MM.1S (cell line): ENCODE measurements around the gene TPD52L1.

Experiments
- DNase-seq: peaks from one replicate; pipeline ENCODE4 v3.0.0-alpha.2; 2015
- H2AFZ ChIP-seq: fragments of 300-600 bp; sonication (generic); 2 replicates; pipeline ENCODE4 v1.6.0; 2016; ENCODE audit warnings: antibody characterized with exemption, low read length
- H3F3A ChIP-seq: fragments of 300-600 bp; sonication (generic); 2 replicates; pipeline ENCODE4 v1.6.1; 2016; ENCODE audit warnings: mild to moderate bottlenecking, antibody characterized with exemption, low read length, moderate library complexity, mixed read lengths; ENCODE audit not compliant: insufficient read depth
- H3K27ac ChIP-seq: fragments of 300-600 bp; sonication (generic); 2 replicates; pipeline ENCODE4 v1.5.1; 2016; ENCODE audit warnings: mild to moderate bottlenecking, low read length
- H3K27me3 ChIP-seq: fragments of 300-600 bp; sonication (generic); replicated peaks from 2 replicates; pipeline ENCODE4 v1.6.0; 2016; ENCODE audit warnings: low read length; ENCODE audit not compliant: insufficient read depth
- H3K36me3 ChIP-seq: fragments of 300-600 bp; sonication (generic); replicated peaks from 2 replicates; pipeline ENCODE4 v1.6.1; 2016; ENCODE audit warnings: mild to moderate bottlenecking, low read length, mixed read lengths; ENCODE audit not compliant: insufficient read depth
- H3K4me1 ChIP-seq: fragments of 300-600 bp; sonication (generic); 2 replicates; pipeline ENCODE4 v1.6.1; 2016; ENCODE audit warnings: low read length, mixed read lengths
- H3K4me2 ChIP-seq: fragments of 300-600 bp; sonication (generic); 2 replicates; pipeline ENCODE4 v1.6.0; 2016; ENCODE audit warnings: low read depth, low read length
- H3K4me3 ChIP-seq: fragments of 300-600 bp; sonication (generic); 2 replicates; pipeline ENCODE4 v1.5.1; 2016; ENCODE audit warnings: low read length, mixed read lengths
- H3K79me2 ChIP-seq: fragments of 300-600 bp; sonication (generic); 2 replicates; pipeline ENCODE4 v1.6.1; 2016; ENCODE audit warnings: mixed run types, low read length, mixed read lengths
- H3K9ac ChIP-seq: fragments of 300-600 bp; sonication (generic); 2 replicates; pipeline ENCODE4 v1.6.1; 2016; ENCODE audit warnings: low read length, mixed read lengths
- H3K9me2 ChIP-seq: fragments of 300-600 bp; sonication (generic); replicated peaks from 2 replicates; pipeline ENCODE4 v1.6.1; 2016; ENCODE audit warnings: mild to moderate bottlenecking, low read length, mixed read lengths; ENCODE audit not compliant: insufficient read depth
- H3K9me3 ChIP-seq: fragments of 300-600 bp; sonication (generic); replicated peaks from 2 replicates; pipeline ENCODE4 v1.6.1; 2016; ENCODE audit warnings: mild to moderate bottlenecking, low read length, mixed read lengths; ENCODE audit not compliant: insufficient read depth
- H4K20me1 ChIP-seq: fragments of 300-600 bp; sonication (generic); 2 replicates; pipeline ENCODE4 v1.6.1; 2016; ENCODE audit warnings: mild to moderate bottlenecking, low read length, moderate library complexity, mixed read lengths; ENCODE audit not compliant: insufficient read depth
- CTCF ChIP-seq: fragments of 300-600 bp; sonication (generic); IDR thresholded peaks from 2 replicates; pipeline ENCODE4 v1.5.1; 2016; ENCODE audit warnings: antibody characterized with exemption, low read length, mixed read lengths
- EZH2 ChIP-seq: fragments of 300-600 bp; sonication (generic); optimal IDR thresholded peaks from 2 replicates; pipeline ENCODE3; 2017; ENCODE audit warnings: low read depth, mild to moderate bottlenecking, antibody characterized with exemption, low read length, mixed read lengths
- EZH2phosphoT487 ChIP-seq: fragments of 300-600 bp; sonication (generic); IDR thresholded peaks from 2 replicates; pipeline ENCODE4 v1.6.1; 2018; ENCODE audit warnings: antibody characterized with exemption, low read length

The TPD52L1 gene

GRCh38 chr6:125231133-125231532 is 77.6 kb downstream of the TPD52L1 start:
- no peaks in the 10 kb centered on the region for H4K20me1 ChIP-seq
- no peak overlapping the region for H3K4me3 ChIP-seq
- H3K4me2 ChIP-seq = no peak overlapping the region
- no peak for DNase-seq
- H2AFZ ChIP-seq = no peak overlapping the region
- H3K4me1 ChIP-seq = no peaks in the 10 kb centered on the region
- no peaks in the 10 kb centered on the region for H3F3A ChIP-seq
- TF ChIP-seq CTCF = no peak
- TF ChIP-seq EZH2 = no peak
- TF ChIP-seq EZH2phosphoT487 = no peak
- H3K79me2 ChIP-seq = no peaks in the 10 kb centered on the region
- no peak overlapping the region for H3K27ac ChIP-seq
- no peak overlapping the region for H3K9ac ChIP-seq
- H3K9me3 ChIP-seq = no peaks in the 10 kb centered on the region
- no peaks in the 10 kb centered on the region for H3K27me3 ChIP-seq
- no peaks in the 10 kb centered on the region for H3K9me2 ChIP-seq
- no peaks in the 10 kb centered on the region for H3K36me3 ChIP-seq

- Histone ChIP-seq H3K9me3 (no peaks in the 10 kb centered on the region), H3K36me3 (no peaks in the 10 kb centered on the region), H3K79me2 (no peaks in the 10 kb centered on the region), H3K27ac (no peak overlapping the region), H3K9me2 (no peaks in the 10 kb centered on the region), H3K4me2 (no peak overlapping the region), H3K4me1 (no peaks in the 10 kb centered on the region), H3K27me3 (no peaks in the 10 kb centered on the region), H2AFZ (no peak overlapping the region), H3F3A (no peaks in the 10 kb centered on the region), H3K4me3 (no peak overlapping the region), H3K9ac (no peak overlapping the region), H4K20me1 (no peaks in the 10 kb centered on the region)
- DNase-seq = no peak
- TF ChIP-seq EZH2 (no peak), EZH2phosphoT487 (no peak), CTCF (no peak)
Observed at GRCh38 chr6:125231574-125232343, 78.2 kb downstream of the TPD52L1 start.

DNA sequence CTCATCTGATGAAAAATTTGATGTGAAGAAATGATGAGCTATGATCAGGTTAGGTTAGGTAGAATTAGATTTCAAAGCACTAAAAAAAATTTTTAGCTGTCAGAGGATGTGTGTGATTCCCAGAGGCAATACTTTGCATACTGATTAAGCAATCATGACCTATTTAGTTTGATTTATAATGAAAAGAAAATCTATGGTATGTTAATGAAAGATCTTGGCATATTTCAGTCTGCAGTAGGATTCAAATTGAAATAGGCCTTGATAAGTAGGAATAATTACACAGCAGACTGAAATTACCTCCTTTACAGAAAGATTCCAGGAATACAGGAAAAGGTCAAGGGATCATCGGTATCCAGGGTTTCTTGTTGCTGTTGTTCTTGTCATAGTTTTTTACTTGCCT is 78.9 kb downstream of the TPD52L1 start:
- Histone ChIP-seq H2AFZ (no peak overlapping the region), H3K9me2 (no peaks in the 10 kb centered on the region), H3K4me1 (no peaks in the 10 kb centered on the region), H3K9me3 (no peaks in the 10 kb centered on the region), H3K27me3 (no peaks in the 10 kb centered on the region), H3K4me2 (no peak overlapping the region), H4K20me1 (no peaks in the 10 kb centered on the region), H3K27ac (no peak overlapping the region), H3F3A (no peaks in the 10 kb centered on the region), H3K36me3 (no peaks in the 10 kb centered on the region), H3K9ac (no peak overlapping the region), H3K79me2 (no peaks in the 10 kb centered on the region), H3K4me3 (no peak overlapping the region)
- DNase-seq = no peak
- TF ChIP-seq CTCF (no peak), EZH2phosphoT487 (no peak), EZH2 (no peak)
